Right ventricle myocardium superior (tissue), 1 donor: ENCODE results near the gene C4A. TPM values are rescaled to one million over a fixed set of nuclear protein-coding genes. Genes with fewer than 3 reads are reported as not detected.
"Not testable (repeated sequence)": the region's sequence is repeated elsewhere in the genome, so short reads cannot be mapped to it uniquely, and the experiment has no call there.

Experiments
- ATAC-seq: fragments of 200-7000 bp; cut with Tn5 transposase; one replicate; pipeline ENCODE4 v1.9.1; 2020; ENCODE audit warnings: mild to moderate bottlenecking; ENCODE audit not compliant: poor library complexity
- DNase-seq: peaks from one replicate; pipeline ENCODE4 v3.0.0-alpha.2; 2020
- intact Hi-C: fragments of 100-400 bp; cut with DNase I; formaldehyde crosslinking; loops from one replicate; pipeline ENCODE4 v1.11.2; 2022
- total RNA-seq: library from RNA; stranded (reverse); fragmentation: NEBNext Ultra II Directional; extraction: Animal tissue kit (Norgen Biotek cat#: 25700); gene quantifications from one replicate; pipeline ENCODE4 v1.2.1, GENCODE V29; 2021
- donor health status: DM: no; HTN: yes; CAD: no; lungs with severe emphysema.

Gene C4A
- total RNA-seq, 1 donor from 2014 or later, result 61.5 TPM

DNA sequence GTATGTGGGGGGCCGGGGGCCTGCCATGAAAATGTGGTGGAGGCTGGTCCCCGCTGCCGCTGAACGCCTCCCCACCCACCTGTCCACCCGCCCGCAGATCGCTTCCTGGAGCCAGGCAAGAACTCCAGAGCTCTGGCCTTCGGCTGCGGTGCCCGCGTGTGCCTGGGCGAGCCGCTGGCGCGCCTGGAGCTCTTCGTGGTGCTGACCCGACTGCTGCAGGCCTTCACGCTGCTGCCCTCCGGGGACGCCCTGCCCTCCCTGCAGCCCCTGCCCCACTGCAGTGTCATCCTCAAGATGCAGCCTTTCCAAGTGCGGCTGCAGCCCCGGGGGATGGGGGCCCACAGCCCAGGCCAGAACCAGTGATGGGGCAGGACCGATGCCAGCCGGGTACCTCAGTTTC, 26.2 kb downstream of the C4A start:
- intact Hi-C loops, ATAC-seq, DNase-seq: not testable (repeated sequence)

DNA sequence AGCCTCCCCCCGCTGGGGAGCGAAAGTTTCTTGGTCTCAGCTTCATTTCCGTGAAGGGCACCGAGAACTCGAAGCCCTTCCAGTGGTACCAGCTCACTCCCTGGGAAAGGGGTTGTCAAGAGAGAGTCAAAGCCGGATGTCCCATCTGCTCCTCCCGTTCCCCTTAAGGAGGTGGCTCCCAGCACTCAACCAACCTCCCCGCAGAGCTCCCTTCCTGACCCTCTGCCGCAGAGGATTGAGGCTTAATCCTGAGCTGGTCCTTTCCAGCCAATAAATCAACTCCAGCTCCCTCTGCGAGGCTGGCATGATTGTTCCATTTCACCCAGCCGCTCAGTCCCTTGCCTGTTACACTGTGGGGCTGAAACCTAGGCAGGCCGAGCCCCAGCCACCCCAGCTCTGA, 26.8 kb downstream of the C4A start:
- ATAC-seq, intact Hi-C loops, DNase-seq: not testable (repeated sequence)

DNA sequence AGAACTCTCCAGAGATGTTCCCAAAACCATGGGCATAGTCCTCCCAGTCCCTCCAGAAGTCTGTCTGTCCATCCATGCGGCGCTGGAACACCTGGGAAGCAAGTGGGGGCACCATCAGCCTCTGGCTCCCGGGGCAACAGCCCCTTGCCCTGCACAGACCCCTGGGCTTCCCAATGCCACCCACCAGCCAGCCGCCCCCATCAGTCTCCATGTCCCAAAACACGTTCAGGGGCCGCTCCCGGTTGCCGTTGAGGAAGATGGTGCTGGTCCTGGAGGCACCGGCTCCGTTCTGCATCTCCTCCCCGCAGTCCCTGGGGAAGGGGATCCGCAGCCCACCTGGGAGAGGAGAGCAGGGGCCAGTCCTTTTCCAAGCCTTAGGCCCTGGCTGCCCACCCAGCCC, 27.7 kb downstream of the C4A start:
- intact Hi-C loops, ATAC-seq, DNase-seq: not testable (repeated sequence)

DNA sequence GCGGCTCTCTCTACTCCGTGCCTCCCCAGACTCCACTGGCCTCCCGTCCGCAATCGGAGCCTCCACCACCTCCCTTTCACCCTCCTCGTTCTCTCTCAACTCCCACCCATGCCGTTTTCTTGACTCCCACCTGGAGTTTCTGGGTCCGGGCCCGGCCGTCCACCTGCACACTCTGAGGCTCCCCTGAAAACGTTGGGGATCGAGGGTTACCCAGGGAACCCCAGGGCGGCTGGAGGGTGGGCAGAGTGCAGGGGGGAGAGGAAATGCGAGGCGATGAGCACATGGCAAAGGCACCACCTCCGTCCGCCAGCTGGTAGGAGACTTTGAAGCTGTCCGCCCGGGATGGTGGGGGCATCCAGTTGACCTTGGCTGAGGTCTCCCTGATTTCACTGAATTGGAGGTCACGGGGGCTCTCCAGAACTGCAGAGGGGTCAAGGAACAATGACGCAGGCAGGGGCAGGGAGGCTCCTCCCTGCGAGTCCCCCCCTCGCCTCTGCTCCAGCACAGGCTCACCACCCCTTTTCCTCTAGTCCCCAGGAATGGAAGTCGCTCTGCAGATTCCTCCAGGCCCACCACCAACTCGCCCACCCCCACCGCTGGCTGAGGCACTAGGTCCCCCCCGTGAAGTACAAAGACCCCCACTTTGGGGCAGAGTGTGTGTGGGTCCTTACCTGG, 29.1 kb downstream of the C4A start:
- intact Hi-C loops, DNase-seq, ATAC-seq: not testable (repeated sequence)

DNA sequence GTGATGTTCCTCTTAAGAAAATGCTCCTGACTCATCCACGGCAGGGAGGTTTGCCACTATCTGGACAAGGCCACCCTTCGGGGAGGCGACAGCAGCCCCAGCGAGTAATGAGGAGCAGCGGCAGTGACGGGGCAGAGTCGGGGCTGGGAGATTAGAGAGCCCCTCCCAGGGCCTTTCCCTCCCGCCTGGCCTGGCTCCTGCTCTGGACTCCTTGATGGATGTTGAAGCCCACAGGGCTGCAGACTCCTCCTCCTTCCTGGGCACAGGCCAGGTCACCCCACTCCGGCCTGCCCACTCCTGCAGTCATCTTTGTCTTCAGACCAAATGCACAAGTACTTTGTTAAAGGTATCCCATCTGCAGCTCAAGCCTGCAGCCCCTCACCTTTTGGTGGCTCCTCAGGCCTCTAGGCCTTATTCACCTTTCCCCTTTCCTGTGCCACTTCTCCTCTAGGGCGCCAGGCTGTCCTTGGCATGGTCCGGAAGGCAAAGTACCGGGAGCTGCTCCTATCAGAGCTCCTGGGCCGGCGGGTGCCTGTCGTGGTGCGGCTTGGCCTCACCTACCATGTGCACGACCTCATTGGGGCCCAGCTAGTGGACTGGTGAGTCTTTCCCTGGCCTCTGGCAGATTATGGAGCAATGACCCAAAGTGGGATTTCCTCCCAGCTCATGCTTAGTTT, 31.2 kb downstream of the C4A start:
- ATAC-seq, intact Hi-C loops: not testable (repeated sequence)
- DNase-seq, result peak; percentile 47

DNA sequence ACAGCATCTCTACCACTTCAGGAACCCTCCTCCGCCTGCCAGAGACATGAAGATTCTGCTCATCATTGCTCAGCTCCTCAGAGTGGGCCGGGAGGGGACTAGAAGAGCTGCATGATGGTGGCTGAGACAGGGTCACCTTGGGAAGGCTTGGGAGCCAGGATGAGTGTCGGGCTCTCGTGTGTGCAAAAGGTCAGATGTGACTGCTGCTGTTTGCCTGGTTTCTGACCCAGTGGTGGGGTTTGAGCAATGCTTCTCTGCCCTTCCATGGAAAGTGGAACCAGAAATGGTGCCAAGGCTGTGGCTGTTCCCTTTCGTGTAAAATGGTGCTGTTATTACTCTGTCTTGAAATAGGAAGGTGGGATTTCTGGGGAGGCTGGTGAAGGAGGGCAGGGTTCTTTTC, 31.9 kb downstream of the C4A start:
- intact Hi-C loops, DNase-seq, ATAC-seq: not testable (repeated sequence)

DNA sequence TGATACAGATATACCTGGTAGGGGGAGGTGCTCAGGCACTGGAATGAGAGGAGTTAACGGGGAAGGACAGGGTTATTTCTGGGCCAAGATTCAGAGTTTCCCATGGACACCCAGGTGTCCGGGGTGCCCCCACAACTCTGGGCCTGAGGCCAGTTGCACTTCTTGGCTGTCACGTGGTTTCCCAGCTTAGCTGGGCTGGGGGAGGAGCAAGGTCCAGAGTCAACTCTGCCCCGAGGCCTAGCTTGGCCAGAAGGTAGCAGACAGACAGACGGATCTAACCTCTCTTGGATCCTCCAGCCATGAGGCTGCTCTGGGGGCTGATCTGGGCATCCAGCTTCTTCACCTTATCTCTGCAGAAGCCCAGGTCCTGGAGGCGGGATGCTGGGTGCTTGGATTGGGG, 32.7 kb downstream of the C4A start, which contains the start of gene C4B:
Gene C4B (plus strand): TSS at position 249 of the 400 bp plus-strand sequence. CDS start 51 bp downstream, at position 300.
- DNase-seq, intact Hi-C loops: not testable (repeated sequence)
- peak; percentile 81 for ATAC-seq

DNA sequence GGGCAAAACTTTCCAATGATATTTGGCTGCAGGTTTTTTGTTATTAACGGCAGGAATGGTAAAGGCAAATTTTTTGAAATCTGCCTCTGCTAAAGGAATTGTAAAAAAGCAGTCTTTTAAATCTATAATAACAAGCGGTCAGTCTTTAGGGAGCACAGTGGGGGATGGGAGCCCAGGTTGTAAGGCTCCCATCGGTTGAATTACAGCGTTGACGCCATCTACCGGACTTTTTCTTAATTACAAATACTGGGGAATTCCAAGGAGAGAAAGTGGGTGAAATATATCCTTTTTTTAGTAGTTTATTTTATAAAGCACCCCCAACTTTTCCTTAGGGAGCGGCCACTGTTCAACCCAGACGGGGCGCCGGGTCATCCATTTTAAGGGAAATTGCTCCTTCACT, 40.2 kb downstream of the C4A start:
- DNase-seq, intact Hi-C loops: not testable (repeated sequence)
- ATAC-seq, result peak; percentile 38

DNA sequence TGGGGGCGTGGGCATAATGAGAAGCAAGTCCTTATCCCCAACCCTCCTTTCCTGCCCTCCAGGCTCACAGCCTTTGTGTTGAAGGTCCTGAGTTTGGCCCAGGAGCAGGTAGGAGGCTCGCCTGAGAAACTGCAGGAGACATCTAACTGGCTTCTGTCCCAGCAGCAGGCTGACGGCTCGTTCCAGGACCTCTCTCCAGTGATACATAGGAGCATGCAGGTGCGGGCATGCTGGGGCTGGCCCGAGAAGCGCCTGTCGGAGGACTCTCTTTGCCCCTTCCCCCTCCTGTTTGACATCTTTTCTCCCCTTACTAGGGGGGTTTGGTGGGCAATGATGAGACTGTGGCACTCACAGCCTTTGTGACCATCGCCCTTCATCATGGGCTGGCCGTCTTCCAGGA, 46.8 kb downstream of the C4A start:
- intact Hi-C loops, ATAC-seq, DNase-seq: not testable (repeated sequence)

DNA sequence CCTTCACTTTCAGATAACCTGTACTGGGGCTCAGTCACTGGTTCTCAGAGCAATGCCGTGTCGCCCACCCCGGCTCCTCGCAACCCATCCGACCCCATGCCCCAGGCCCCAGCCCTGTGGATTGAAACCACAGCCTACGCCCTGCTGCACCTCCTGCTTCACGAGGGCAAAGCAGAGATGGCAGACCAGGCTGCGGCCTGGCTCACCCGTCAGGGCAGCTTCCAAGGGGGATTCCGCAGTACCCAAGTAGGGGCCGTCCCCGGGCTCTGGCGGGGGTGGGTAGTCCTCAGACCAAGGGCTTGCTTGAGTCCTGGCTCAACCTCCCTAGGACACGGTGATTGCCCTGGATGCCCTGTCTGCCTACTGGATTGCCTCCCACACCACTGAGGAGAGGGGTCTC, 47.7 kb downstream of the C4A start:
- ATAC-seq, DNase-seq, intact Hi-C loops: not testable (repeated sequence)

DNA sequence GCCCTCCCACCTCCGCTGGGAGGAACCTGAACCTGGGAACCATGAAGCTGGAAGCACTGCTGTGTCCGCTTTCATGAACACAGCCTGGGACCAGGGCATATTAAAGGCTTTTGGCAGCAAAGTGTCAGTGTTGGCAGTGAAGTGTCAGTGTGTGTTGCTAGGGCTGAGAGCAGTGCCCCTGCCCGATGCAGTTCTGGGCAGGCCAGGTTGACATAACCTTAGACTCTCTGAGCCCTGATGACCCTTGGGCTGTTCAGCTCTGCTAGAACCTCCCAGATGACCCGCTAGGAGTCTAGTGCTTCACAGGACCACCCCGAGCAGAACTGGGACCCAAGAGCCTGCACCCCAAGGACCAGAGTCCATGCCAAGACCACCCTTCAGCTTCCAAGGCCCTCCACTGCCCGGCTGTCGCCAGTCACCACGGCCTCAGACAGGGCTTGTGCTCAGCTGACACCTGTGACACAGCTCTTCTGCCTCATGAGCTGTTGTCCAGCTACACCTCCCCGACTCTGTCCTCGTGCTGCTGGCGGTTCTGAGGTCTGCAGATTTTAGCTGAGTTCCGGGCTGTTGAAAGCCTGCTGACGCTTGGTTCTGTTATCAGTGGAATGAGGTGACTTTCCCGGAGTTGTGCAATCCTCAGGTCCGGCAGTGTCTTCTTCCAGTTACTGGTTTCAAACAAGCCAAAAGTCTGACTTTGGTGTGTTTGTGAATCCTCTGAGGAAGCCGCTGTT, 53.6 kb downstream of the C4A start:
- DNase-seq, intact Hi-C loops: not testable (repeated sequence)
- peak; percentile 52 for ATAC-seq

DNA sequence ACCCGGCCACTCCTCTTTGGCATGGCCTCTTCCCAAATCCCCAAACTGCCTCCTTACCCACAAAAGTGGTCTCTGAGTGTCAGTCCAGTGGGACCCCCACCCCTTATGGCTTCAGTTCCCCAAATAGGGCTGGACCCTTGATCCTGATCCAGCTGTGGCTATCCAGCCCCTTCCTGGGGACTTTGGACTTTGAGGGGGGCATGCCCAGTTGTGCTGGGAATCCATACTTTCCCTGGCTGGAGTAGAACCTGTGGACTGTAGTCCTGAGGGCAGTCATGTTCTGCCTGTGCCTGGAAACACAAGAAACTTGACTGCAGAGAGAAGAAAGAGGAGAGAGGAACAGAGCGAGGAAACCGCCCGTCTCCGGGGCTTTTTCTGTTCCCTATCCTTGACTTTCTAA, 55.3 kb downstream of the C4A start:
- ATAC-seq, intact Hi-C loops, DNase-seq: not testable (repeated sequence)

DNA sequence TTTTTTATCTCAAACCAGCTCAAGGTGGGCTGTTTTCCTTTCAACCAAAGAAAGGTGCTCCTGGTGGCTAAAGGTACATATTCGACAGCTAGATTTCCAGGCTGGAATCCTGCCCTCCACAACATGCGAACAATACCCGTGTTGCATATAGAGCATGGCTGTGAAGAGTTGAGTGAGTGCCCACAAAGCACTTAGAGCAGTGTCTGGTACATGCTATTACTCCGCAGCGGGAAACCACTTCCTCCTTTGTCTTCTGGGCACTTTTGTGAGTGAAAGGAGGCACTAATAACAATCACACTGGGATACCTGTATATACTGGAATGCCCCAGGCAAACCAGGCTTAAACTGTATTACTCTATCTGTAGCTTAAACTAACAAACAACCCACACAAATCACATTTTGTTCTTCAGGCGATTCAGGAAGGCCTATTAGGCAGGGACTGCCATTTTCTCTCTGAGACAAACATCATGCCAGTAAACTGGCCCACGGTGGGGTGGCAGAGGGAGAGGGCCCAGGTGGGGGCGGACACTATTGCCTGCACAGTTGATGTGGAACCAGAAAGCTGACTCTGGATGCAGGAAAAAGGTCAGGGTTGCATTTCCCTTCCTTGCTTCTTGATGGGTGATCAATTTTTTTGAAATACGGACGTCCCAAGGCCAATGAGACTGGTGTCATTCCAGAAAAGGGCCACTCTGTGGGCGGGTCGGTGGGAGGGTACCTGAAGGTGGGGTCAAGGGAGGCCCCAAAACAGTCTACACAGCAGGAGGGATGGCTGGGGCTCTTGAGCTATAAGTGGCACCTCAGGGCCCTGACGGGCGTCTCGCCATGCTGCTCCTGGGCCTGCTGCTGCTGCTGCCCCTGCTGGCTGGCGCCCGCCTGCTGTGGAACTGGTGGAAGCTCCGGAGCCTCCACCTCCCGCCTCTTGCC, 56.0 kb downstream of the C4A start, which contains the start of gene CYP21A2:
Gene CYP21A2 (plus strand): TSS at position 818 of the 927 bp plus-strand sequence. CDS start 8 bp downstream, at position 826.
- DNase-seq, ATAC-seq, intact Hi-C loops: not testable (repeated sequence)

DNA sequence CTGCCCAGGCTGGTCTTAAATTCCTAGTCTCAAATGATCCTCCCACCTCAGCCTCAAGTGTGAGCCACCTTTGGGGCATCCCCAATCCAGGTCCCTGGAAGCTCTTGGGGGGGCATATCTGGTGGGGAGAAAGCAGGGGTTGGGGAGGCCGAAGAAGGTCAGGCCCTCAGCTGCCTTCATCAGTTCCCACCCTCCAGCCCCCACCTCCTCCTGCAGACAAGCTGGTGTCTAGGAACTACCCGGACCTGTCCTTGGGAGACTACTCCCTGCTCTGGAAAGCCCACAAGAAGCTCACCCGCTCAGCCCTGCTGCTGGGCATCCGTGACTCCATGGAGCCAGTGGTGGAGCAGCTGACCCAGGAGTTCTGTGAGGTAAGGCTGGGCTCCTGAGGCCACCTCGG, 57.0 kb downstream of the C4A start:
- ATAC-seq, intact Hi-C loops, DNase-seq: not testable (repeated sequence)

DNA sequence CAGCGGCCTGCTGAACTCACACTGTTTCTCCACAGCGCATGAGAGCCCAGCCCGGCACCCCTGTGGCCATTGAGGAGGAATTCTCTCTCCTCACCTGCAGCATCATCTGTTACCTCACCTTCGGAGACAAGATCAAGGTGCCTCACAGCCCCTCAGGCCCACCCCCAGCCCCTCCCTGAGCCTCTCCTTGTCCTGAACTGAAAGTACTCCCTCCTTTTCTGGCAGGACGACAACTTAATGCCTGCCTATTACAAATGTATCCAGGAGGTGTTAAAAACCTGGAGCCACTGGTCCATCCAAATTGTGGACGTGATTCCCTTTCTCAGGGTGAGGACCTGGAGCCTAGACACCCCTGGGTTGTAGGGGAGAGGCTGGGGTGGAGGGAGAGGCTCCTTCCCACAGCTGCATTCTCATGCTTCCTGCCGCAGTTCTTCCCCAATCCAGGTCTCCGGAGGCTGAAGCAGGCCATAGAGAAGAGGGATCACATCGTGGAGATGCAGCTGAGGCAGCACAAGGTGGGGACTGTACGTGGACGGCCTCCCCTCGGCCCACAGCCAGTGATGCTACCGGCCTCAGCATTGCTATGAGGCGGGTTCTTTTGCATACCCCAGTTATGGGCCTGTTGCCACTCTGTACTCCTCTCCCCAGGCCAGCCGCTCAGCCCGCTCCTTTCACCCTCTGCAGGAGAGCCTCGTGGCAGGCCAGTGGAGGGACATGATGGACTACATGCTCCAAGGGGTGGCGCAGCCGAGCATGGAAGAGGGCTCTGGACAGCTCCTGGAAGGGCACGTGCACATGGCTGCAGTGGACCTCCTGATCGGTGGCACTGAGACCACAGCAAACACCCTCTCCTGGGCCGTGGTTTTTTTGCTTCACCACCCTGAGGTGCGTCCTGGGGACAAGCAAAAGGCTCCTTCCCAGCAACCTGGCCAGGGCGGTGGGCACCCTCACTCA, 57.7 kb downstream of the C4A start:
- ATAC-seq, intact Hi-C loops: not testable (repeated sequence)
- peak; percentile 26 for DNase-seq

DNA sequence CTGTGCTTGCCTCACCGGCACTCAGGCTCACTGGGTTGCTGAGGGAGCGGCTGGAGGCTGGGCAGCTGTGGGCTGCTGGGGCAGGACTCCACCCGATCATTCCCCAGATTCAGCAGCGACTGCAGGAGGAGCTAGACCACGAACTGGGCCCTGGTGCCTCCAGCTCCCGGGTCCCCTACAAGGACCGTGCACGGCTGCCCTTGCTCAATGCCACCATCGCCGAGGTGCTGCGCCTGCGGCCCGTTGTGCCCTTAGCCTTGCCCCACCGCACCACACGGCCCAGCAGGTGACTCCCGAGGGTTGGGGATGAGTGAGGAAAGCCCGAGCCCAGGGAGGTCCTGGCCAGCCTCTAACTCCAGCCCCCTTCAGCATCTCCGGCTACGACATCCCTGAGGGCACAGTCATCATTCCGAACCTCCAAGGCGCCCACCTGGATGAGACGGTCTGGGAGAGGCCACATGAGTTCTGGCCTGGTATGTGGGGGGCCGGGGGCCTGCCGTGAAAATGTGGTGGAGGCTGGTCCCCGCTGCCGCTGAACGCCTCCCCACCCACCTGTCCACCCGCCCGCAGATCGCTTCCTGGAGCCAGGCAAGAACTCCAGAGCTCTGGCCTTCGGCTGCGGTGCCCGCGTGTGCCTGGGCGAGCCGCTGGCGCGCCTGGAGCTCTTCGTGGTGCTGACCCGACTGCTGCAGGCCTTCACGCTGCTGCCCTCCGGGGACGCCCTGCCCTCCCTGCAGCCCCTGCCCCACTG, 58.6 kb downstream of the C4A start:
- intact Hi-C loops, ATAC-seq: not testable (repeated sequence)
- peak; percentile 32 for DNase-seq
